ENCODE measurements around the gene DHRSX.
"Not testable (repeated sequence)": the region's sequence is repeated elsewhere in the genome, so short reads cannot be mapped to it uniquely, and the experiment has no call there.

The DHRSX gene

GRCh38 chrX:2266445-2267349 lies 234.1 kb downstream of the DHRSX start:
- Histone ChIP-seq H3K27ac (ENCODE audit: low read depth, low read length) (no peak overlapping the region), H3K9me3 (ENCODE audit: control insufficient read depth, insufficient read depth, low read length) (0 out of 2 replicates have a peak, but pooled peaks cover 5% of the 10 kb centered on the region), H4K20me1 (ENCODE audit: control insufficient read depth, insufficient read depth, low read depth, low read length) (no peaks in the 10 kb centered on the region), H3K27me3 (ENCODE audit: control insufficient read depth, low read length) (no peaks in the 10 kb centered on the region), H3K4me1 (ENCODE audit: control insufficient read depth, low read length) (peaks cover 9% of the 10 kb centered on the region), H3K4me3 (ENCODE audit: low read length) (no peak overlapping the region), H3F3A (ENCODE audit: control insufficient read depth, insufficient read depth) (no peaks in the 10 kb centered on the region), H3K79me2 (ENCODE audit: control insufficient read depth, low read length) (no peaks in the 10 kb centered on the region), H3K36me3 (ENCODE audit: control insufficient read depth, low read length) (no peaks in the 10 kb centered on the region), H3K4me2 (ENCODE audit: low read length) (no peak overlapping the region), H3K9me2 (replicated peaks; ENCODE audit: control insufficient read depth, low read length) (no peaks in the 10 kb centered on the region)
- no peak for TF ChIP-seq EZH2phosphoT487 (IDR thresholded peaks at IDR 0.05; ENCODE audit: borderline replicate concordance, low read length)
- TF ChIP-seq CTCF (IDR thresholded peaks at IDR 0.05; ENCODE audit: low read depth, low read length, poor library complexity, severe bottlenecking): no peak

GRCh38 chrX:2265658-2266444 lies 234.9 kb downstream of the DHRSX start:
- H3K27me3 ChIP-seq (ENCODE audit: control insufficient read depth, low read length): not testable (repeated sequence)

GRCh38 chrX:2264179-2265030 lies 236.4 kb downstream of the DHRSX start:
- no peaks in the 10 kb centered on the region for H3K9me2 ChIP-seq (replicated peaks; ENCODE audit: control insufficient read depth, low read length)
- H4K20me1 ChIP-seq (ENCODE audit: control insufficient read depth, insufficient read depth, low read depth, low read length): no peaks in the 10 kb centered on the region
- no peaks in the 10 kb centered on the region for H3K36me3 ChIP-seq (ENCODE audit: control insufficient read depth, low read length)
- no peaks in the 10 kb centered on the region for H3K9me3 ChIP-seq (ENCODE audit: control insufficient read depth, insufficient read depth, low read length)
- no peaks in the 10 kb centered on the region for H3F3A ChIP-seq (ENCODE audit: control insufficient read depth, insufficient read depth)
- no peak overlapping the region for H3K27ac ChIP-seq (ENCODE audit: low read depth, low read length)
- no peaks in the 10 kb centered on the region for H3K27me3 ChIP-seq (ENCODE audit: control insufficient read depth, low read length)
- peaks cover 10% of the 10 kb centered on the region for H3K4me1 ChIP-seq (ENCODE audit: control insufficient read depth, low read length)
- H3K4me2 ChIP-seq (ENCODE audit: low read length): no peak overlapping the region
- TF ChIP-seq EZH2phosphoT487 (IDR thresholded peaks at IDR 0.05; ENCODE audit: borderline replicate concordance, low read length): no peak
- no peak for TF ChIP-seq CTCF (IDR thresholded peaks at IDR 0.05; ENCODE audit: low read depth, low read length, poor library complexity, severe bottlenecking)
- H3K4me3 ChIP-seq (ENCODE audit: low read length): no peak overlapping the region
- no peaks in the 10 kb centered on the region for H3K79me2 ChIP-seq (ENCODE audit: control insufficient read depth, low read length)

More at GRCh38 chrX:2265658-2266444, 234.9 kb downstream of the DHRSX start:
- peaks cover 10% of the 10 kb centered on the region for H3K4me1 ChIP-seq (ENCODE audit: control insufficient read depth, low read length)
- not testable (repeated sequence) for H3K4me3 ChIP-seq (ENCODE audit: low read length); H3K79me2 ChIP-seq (ENCODE audit: control insufficient read depth, low read length); H3K36me3 ChIP-seq (ENCODE audit: control insufficient read depth, low read length); H3K27ac ChIP-seq (ENCODE audit: low read depth, low read length); H3F3A ChIP-seq (ENCODE audit: control insufficient read depth, insufficient read depth); H3K4me2 ChIP-seq (ENCODE audit: low read length); H3K9me3 ChIP-seq (ENCODE audit: control insufficient read depth, insufficient read depth, low read length); H3K9me2 ChIP-seq (replicated peaks; ENCODE audit: control insufficient read depth, low read length); H4K20me1 ChIP-seq (ENCODE audit: control insufficient read depth, insufficient read depth, low read depth, low read length)
